K562 (cell line): ENCODE measurements around the gene ADAMTS7. TPM values are rescaled to one million over a fixed set of nuclear protein-coding genes. Genes with fewer than 3 reads are reported as not detected.
"Not testable (repeated sequence)": the region's sequence is repeated elsewhere in the genome, so short reads cannot be mapped to it uniquely, and the experiment has no call there.

Experiments
- ATAC-seq: fragments of 200-7000 bp; cut with Tn5 transposase; 3 replicates; pipeline ENCODE4 v1.9.1; 2020; ENCODE audit warnings: moderate library complexity
- BruUV-seq: library from RNA; stranded (reverse); fragments of 400-500 nt; replicated peaks from 2 replicates; lab custom pipeline; 2021; lab: Mats Ljungman, UMichigan
- CTCF ChIA-PET: fragments of 300-600 bp; formaldehyde crosslinking; extraction: SDS; loops from one replicate; lab custom pipeline; 2021; ENCODE audit warnings: low intra/inter-chr PET ratio; lab: Yijun Ruan, JAX
- POLR2A ChIA-PET: fragments of 300-600, 350-650 bp; sonication (Branson Sonifier 250); formaldehyde crosslinking; extraction: SDS; loops from one replicate; lab custom pipeline; 2021; ENCODE audit warnings: antibody characterized with exemption, inconsistent platforms; lab: Yijun Ruan, JAX
- DNase-seq, 4 experiments: peaks; one replicate each; pipeline versions ENCODE4 v3.0.0 to v3.0.0-alpha.2; 2011 to 2018; ENCODE audit warnings: low spot score in 3 of 4, mixed read lengths in 3 of 4; ENCODE audit errors: extremely low read depth in 1 of 4
- FAIRE-seq: peaks from 2 replicates; lab custom pipeline; 2011; peaks lifted over from hg19 to GRCh38; lab: Jason Lieb, UNC
- H2AFZ ChIP-seq: 2 replicates; pipeline ENCODE4 v1.6.0; 2011; ENCODE audit warnings: low read depth, low read length, control low read depth, inconsistent platforms
- H3K27ac ChIP-seq: fragments of 200-600 bp; 3 replicates; pipeline ENCODE4 v1.8.0; 2011; ENCODE audit warnings: low read depth, mild to moderate bottlenecking, control low read depth, inconsistent platforms, low read length, moderate library complexity, mixed read lengths; ENCODE audit errors: extremely low read depth
- H3K27me3 ChIP-seq, 2 experiments: fragments of 300-600 bp in 1 of 2; 2 replicates in 1 of 2; 3 replicates in 1 of 2; pipeline versions ENCODE4 v1.6.0 to v1.8.0; 2011; ENCODE audit warnings: inconsistent platforms in 2 of 2, low read length in 2 of 2, mild to moderate bottlenecking in 1 of 2, mixed read lengths in 1 of 2, moderate library complexity in 1 of 2; ENCODE audit not compliant: control insufficient read depth in 2 of 2, insufficient read depth in 2 of 2
- H3K36me3 ChIP-seq: fragments of 300-600 bp; 3 replicates; pipeline ENCODE4 v1.8.0; 2011; ENCODE audit warnings: mild to moderate bottlenecking, low read length, inconsistent platforms; ENCODE audit not compliant: control insufficient read depth, insufficient read depth
- H3K4me1 ChIP-seq, 2 experiments: fragments of 200-600 bp in 1 of 2; replicated peaks in 1 of 2; 2 replicates in 1 of 2; 3 replicates in 1 of 2; pipeline versions ENCODE4 v1.5.1 to v1.8.0; 2011; ENCODE audit warnings: inconsistent platforms in 2 of 2, low read length in 2 of 2, mild to moderate bottlenecking in 1 of 2, mixed read lengths in 1 of 2, moderate library complexity in 1 of 2; ENCODE audit not compliant: control insufficient read depth in 2 of 2, insufficient read depth in 2 of 2
- H3K4me2 ChIP-seq: 2 replicates; pipeline ENCODE4 v1.6.1; 2011; ENCODE audit warnings: low read length, control low read depth, inconsistent platforms, mixed read lengths; ENCODE audit not compliant: insufficient read depth
- H3K4me3 ChIP-seq: fragments of 200-600 bp; sonication (generic), shearing (Covaris generic); 2 replicates; pipeline ENCODE4 v1.5.1; 2016; ENCODE audit warnings: control low read depth, inconsistent platforms
- H3K79me2 ChIP-seq: fragments of 200-600 bp; 3 replicates; pipeline ENCODE4 v1.8.0; 2011; ENCODE audit warnings: low read length, inconsistent platforms; ENCODE audit not compliant: control insufficient read depth, insufficient read depth
- H3K9ac ChIP-seq, 2 experiments: 2 replicates each; pipeline versions ENCODE4 v1.6.0 to v1.6.1; 2011; ENCODE audit warnings: low read depth in 2 of 2, low read length in 2 of 2, control low read depth in 1 of 2, inconsistent platforms in 1 of 2, mild to moderate bottlenecking in 1 of 2, mixed read lengths in 1 of 2; ENCODE audit not compliant: insufficient read depth in 1 of 2
- H3K9me1 ChIP-seq: one replicate; pipeline ENCODE4 v1.6.0; 2011; ENCODE audit warnings: inconsistent platforms, mild to moderate bottlenecking, low read length, moderate library complexity; ENCODE audit not compliant: control insufficient read depth, insufficient read depth
- H3K9me3 ChIP-seq: replicated peaks from 2 replicates; pipeline ENCODE4 v1.5.1; 2011; ENCODE audit warnings: low read depth, low read length, inconsistent platforms; ENCODE audit not compliant: control insufficient read depth, insufficient read depth
- H4K20me1 ChIP-seq: replicated peaks from 2 replicates; pipeline ENCODE4 v1.6.1; 2011; ENCODE audit warnings: low read length, inconsistent platforms, mixed read lengths; ENCODE audit not compliant: control insufficient read depth, insufficient read depth
- WGBS: fragments of 100-300 bp; shearing (Covaris generic); methylation state at CpG from one replicate; pipeline ENCODE4 v1.1.6; 2016; ENCODE audit warnings: low coverage, mixed read lengths; ENCODE audit not compliant: insufficient coverage; ENCODE audit errors: missing lambda C conversion rate; 5-methylcytosine and 5-hydroxymethylcytosine counted together
- in situ Hi-C: fragments of 300-500 bp; cut with MboI; formaldehyde crosslinking; loops from 4 replicates; pipeline ENCODE4 v1.15.0; 2018; ENCODE audit warnings: inconsistent platforms, mixed read lengths
- intact Hi-C: fragments of 100-400 bp; cut with micrococcal nuclease; formaldehyde crosslinking; loops from 2 replicates; pipeline ENCODE4 v1.14.2; 2022
- polyA plus RNA-seq, 8 experiments: library from polyadenylated mRNA; depleted of rRNA in 4 of 8; stranded (reverse) in 5 of 8; unstranded in 3 of 8; fragments of >200 nt; fragmentation: Nextera tagmentation in 2 of 8; fragmentation: Illumina TruSeq in 1 of 8; extraction: Ambion mirVana in 2 of 8; extraction: Trizol in 1 of 8; gene quantifications; 2 replicates each; pipeline versions ENCODE4 v1.2.1 to v1.2.3, GENCODE V29; 2011 to 2014; ENCODE audit warnings: inconsistent platforms in 1 of 8, missing spikeins in 1 of 8
- total RNA-seq, 7 experiments: library from RNA; depleted of rRNA in 6 of 7; stranded (reverse); fragments of >200 nt in 6 of 7; fragmentation: Illumina TruSeq in 2 of 7; extraction: Trizol in 2 of 7; gene quantifications; 2 replicates each; pipeline versions ENCODE4 v1.2.1 to v1.2.3, GENCODE V29; 2011 to 2021; ENCODE audit warnings: low replicate concordance in 1 of 7

The ADAMTS7 gene
- total and polyA plus RNA-seq, 9 of the 15 experiments (the other 6 are each of a cell fraction or from before 2014, with no cell fraction given) = 0.05 to 0.07 TPM; not detected in 7

DNA sequence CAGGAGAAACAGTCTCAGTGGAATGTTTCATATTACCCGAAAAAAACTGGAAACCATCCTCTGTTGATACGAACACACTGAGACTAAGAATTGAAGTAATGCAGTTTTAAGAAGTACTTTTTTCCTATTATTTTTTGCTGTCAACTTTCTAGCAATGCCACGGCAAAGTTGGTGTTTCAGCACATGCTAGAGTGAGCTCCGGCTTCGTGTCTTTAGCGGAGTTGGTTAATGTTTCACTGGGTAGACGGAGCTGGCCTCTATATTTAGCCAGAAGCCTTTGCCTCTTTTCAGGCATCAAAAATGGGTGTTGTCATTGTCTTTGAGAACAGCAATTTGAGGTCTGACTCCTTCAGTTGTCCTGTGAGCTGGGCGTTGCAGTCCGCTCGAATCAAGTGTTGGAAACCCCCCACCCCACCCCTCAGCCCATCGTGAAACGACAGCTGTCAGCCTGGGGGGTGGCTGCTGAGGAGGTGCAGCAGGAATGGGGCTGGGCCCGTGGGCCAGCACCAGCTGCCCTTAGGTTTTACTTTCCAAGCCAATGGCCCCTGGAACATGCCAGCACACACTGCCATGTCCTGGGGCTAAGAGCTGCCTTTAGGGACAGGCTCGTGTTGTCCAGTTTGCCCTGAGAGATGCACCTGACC, 56.5 kb downstream of the ADAMTS7 start:
- POLR2A ChIA-PET = interaction anchor here (0.7 to 0.8 kb wide), 2 partner anchors 127 to 335 kb away, joined by 4 read pairs; no protein-coding TSS in a partner anchor
- H3K36me3 ChIP-seq, H3K9me1 ChIP-seq, H3K4me2 ChIP-seq, ATAC-seq, H2AFZ ChIP-seq, in situ Hi-C loops, H4K20me1 ChIP-seq, BruUV-seq, DNase-seq, H3K79me2 ChIP-seq, H3K4me3 ChIP-seq, H3K27ac ChIP-seq, H3K9ac ChIP-seq, CTCF ChIA-PET, H3K9me3 ChIP-seq: not testable (repeated sequence)
- intact Hi-C loops = loop anchor here (5.0 to 10.0 kb wide), 3 partner anchors 53 to 250 kb away; no protein-coding TSS in a partner anchor
- H3K4me1 ChIP-seq = peaks cover 0 to 20% of the 10 kb centered on the region in 2 experiments; a peak in 2 of 5 replicates
- FAIRE-seq = peak; percentile 61
- WGBS = 11% methylated on average over 13 of the region's 14 CpGs
- H3K27me3 ChIP-seq = peaks cover 0 to 11% of the 10 kb centered on the region in 2 experiments; a peak in 2 of 5 replicates

DNA sequence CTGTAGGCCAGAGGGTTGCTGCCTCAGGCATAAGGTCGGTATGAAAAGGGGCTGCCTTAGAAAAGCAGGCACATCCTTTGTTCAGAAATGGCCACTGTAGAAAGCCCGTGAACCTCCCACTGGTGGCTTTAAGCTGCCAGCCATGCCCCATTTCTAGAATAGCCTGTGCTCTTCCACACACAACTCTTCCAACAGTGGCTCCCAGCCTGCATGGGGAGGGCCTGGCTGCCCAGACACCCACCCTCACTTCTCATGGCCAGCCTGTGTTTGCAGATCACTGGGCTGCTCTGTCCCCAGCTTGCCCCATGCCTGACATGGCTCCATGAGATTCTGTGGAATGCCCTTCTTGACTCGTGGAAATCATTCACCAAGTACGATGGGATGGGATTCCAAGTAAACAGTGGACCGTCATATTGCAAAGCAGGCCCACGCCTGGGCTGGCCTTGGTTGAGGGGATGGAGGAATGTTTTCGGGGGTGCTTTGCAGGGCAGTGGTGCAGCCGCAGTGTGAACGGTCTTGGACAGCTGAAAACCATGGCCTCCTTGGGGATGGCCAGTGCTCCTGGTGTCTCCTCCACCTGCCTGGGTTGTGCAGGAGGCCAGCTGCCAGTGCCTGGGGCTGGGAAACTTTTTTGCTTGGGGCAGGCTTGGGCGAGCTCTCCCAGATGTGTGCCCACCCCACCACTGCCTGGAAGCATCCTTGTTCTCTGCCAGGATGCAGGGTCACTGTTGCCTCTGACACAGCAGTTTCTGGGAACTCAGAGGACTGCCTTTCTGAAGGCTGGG, 57.3 kb downstream of the ADAMTS7 start:
- H3K27ac ChIP-seq, H3K4me2 ChIP-seq, CTCF ChIA-PET, BruUV-seq, H3K9me3 ChIP-seq, POLR2A ChIA-PET, H3K36me3 ChIP-seq, in situ Hi-C loops, ATAC-seq, H2AFZ ChIP-seq, H4K20me1 ChIP-seq, DNase-seq, H3K4me3 ChIP-seq, H3K9ac ChIP-seq, H3K79me2 ChIP-seq, H3K9me1 ChIP-seq: not testable (repeated sequence)
- WGBS = 10% methylated on average over 8 of the region's 10 CpGs
- H3K27me3 ChIP-seq = peaks cover 0 to 13% of the 10 kb centered on the region in 2 experiments; a peak in 2 of 5 replicates
- FAIRE-seq = peak; percentile 62
- H3K4me1 ChIP-seq = peaks cover 0 to 19% of the 10 kb centered on the region in 2 experiments; a peak in 2 of 5 replicates
- intact Hi-C loops = loop anchor here (5.0 to 10.0 kb wide), 3 partner anchors 53 to 251 kb away; no protein-coding TSS in a partner anchor

DNA sequence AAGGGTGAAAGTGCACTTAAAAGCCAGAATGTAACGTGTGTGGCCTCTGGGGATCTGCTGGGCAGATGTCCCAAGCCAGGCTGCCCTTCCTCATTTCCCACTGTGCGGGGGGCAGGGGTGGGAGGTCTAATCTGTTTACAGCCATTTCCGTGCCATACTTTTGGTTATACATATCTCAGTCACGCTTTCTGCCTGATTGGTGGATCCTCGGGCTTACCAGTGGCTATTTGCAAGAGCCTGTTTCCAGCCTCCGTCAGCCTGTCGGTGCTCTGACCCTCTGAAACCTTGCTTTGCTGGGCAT, 58.0 kb downstream of the ADAMTS7 start:
- H3K27ac ChIP-seq, in situ Hi-C loops, H3K36me3 ChIP-seq, H3K9me1 ChIP-seq, H3K79me2 ChIP-seq, ATAC-seq, BruUV-seq, H3K4me3 ChIP-seq, H4K20me1 ChIP-seq, H3K9me3 ChIP-seq, DNase-seq, CTCF ChIA-PET, H2AFZ ChIP-seq, H3K9ac ChIP-seq, H3K4me2 ChIP-seq: not testable (repeated sequence)
- Histone ChIP-seq H3K27me3 (peaks cover 0 to 13% of the 10 kb centered on the region in 2 experiments; a peak in 2 of 5 replicates), H3K4me1 (peaks cover 0 to 19% of the 10 kb centered on the region in 2 experiments; a peak in 2 of 5 replicates)
- FAIRE-seq = peak; percentile 67
- 2% methylated on average over 5 of the region's 7 CpGs for WGBS
- POLR2A ChIA-PET = interaction anchor here (0.6 kb wide), 1 partner anchor 303 kb away, joined by 4 read pairs; no protein-coding TSS in a partner anchor
- intact Hi-C loops = loop anchor here (5.0 to 10.0 kb wide), 3 partner anchors 54 to 251 kb away; no protein-coding TSS in a partner anchor
